Mesothelial cell of epicardium (in vitro differentiated cells): ENCODE data around the gene ASIC4. TPM values are rescaled to one million over a fixed set of nuclear protein-coding genes. Genes with fewer than 3 reads are reported as not detected.

Experiments used
- DNase-seq, 2 experiments: peaks; one replicate each; pipeline ENCODE4 v3.0.0; 2021; ENCODE audit warnings: low spot score in 2 of 2; ENCODE audit not compliant: unreplicated experiment in 2 of 2
- H3K27ac Mint-ChIP-seq: 2 replicates; pipeline ENCODE4 v1.8.0; 2021; ENCODE audit warnings: mixed read lengths
- H3K27me3 Mint-ChIP-seq: 2 replicates; pipeline ENCODE4 v1.8.0; 2021; ENCODE audit warnings: low read depth, mixed read lengths
- H3K36me3 Mint-ChIP-seq: 2 replicates; pipeline ENCODE4 v1.8.0; 2021; ENCODE audit warnings: mixed read lengths
- H3K4me1 Mint-ChIP-seq: 2 replicates; pipeline ENCODE4 v1.8.0; 2021; ENCODE audit warnings: mixed read lengths
- H3K4me3 Mint-ChIP-seq: 2 replicates; pipeline ENCODE4 v1.8.0; 2021; ENCODE audit warnings: mild to moderate bottlenecking, moderate library complexity, mixed read lengths
- H3K9me3 Mint-ChIP-seq: 2 replicates; pipeline ENCODE4 v1.8.0; 2021; ENCODE audit warnings: mixed read lengths
- microRNA-seq: library from miRNA; unstranded; fragments of <30 nt; microRNA quantifications from one replicate; pipeline ENCODE4 v1.2.0, GENCODE V29; 2021; ENCODE audit warnings: inconsistent platforms, mixed read lengths
- total RNA-seq: library from RNA; stranded (reverse); gene quantifications from 3 replicates; pipeline ENCODE4 v1.2.1, GENCODE V29; 2021
- TF ChIP-seq, protein P1 (sequence below): fragments of 200-600 bp; sonication (generic); IDR thresholded peaks from one replicate; pipeline ENCODE4 v1.5.0; 2021; ENCODE audit warnings: antibody characterized with exemption; ENCODE audit not compliant: unreplicated experiment

Gene ASIC4
- total RNA-seq, 1 donor from 2014 or later, result 0.98 TPM

DNA sequence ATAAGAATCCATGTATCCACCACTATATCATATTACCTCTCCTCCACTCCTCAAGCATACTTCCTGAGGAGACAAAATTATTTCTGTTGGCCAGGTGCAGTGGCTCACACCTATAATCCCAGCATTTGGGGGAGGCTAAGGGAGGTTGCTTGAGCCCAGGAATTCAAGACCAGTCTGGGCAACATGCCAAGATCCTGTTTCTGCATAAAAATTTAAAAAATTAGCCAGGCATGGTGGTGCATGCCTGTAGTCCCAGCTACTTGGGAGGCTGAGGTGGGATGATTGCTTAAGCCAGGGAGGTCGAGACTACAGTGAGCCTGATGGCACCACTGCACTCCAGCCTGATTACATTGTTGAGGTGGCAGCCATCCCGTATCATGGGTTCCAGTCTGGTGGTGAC, 67.1 kb downstream of the ASIC4 start:
- H3K4me1 Mint-ChIP-seq, result peaks cover 24% of the 10 kb centered on the region
- H3K9me3 Mint-ChIP-seq, result no peaks in the 10 kb centered on the region
- H3K36me3 Mint-ChIP-seq, result no peaks in the 10 kb centered on the region
- no peaks in the 10 kb centered on the region for H3K27me3 Mint-ChIP-seq
- DNase-seq, result no peak
- H3K27ac Mint-ChIP-seq, result no peak overlapping the region
- no peak overlapping the region for H3K4me3 Mint-ChIP-seq
- TF ChIP-seq, protein P1, sequence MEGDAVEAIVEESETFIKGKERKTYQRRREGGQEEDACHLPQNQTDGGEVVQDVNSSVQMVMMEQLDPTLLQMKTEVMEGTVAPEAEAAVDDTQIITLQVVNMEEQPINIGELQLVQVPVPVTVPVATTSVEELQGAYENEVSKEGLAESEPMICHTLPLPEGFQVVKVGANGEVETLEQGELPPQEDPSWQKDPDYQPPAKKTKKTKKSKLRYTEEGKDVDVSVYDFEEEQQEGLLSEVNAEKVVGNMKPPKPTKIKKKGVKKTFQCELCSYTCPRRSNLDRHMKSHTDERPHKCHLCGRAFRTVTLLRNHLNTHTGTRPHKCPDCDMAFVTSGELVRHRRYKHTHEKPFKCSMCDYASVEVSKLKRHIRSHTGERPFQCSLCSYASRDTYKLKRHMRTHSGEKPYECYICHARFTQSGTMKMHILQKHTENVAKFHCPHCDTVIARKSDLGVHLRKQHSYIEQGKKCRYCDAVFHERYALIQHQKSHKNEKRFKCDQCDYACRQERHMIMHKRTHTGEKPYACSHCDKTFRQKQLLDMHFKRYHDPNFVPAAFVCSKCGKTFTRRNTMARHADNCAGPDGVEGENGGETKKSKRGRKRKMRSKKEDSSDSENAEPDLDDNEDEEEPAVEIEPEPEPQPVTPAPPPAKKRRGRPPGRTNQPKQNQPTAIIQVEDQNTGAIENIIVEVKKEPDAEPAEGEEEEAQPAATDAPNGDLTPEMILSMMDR, result no peak

Small RNAs within 50 kb of the gene (microRNA-seq; reads per million reads assigned to microRNA genes)
- not detected for gene MIR3132

Other genes starting within 250 kb of the ASIC4 start
- 39.7 to 47.8 TPM (median 43.4 TPM) in 3 replicates for gene DNAJB2, start 235.1 kb upstream of the ASIC4 start, total RNA-seq
- gene PTPRN, start 205.1 kb upstream of the ASIC4 start, total RNA-seq, result 0.33 to 0.50 TPM (median 0.38 TPM) in 3 replicates
- not detected in 3 replicates for gene RESP18, start 181.7 kb upstream of the ASIC4 start, total RNA-seq
- gene DNPEP, start 126.6 kb upstream of the ASIC4 start, total RNA-seq, result 73.2 to 85.1 TPM (median 77.1 TPM) in 3 replicates
- 33.0 to 38.5 TPM (median 37.0 TPM) in 3 replicates for gene DES, start 96.1 kb upstream of the ASIC4 start, total RNA-seq
- gene SPEG, start 79.6 kb upstream of the ASIC4 start, total RNA-seq, result 95.4 to 97.7 TPM (median 97.7 TPM) in 3 replicates
- gene GMPPA, start 15.6 kb upstream of the ASIC4 start, total RNA-seq, result 34.5 to 37.3 TPM (median 36.0 TPM) in 3 replicates
- 78.1 to 81.0 TPM (median 78.5 TPM) in 3 replicates for gene CHPF, start 29.3 kb downstream of the ASIC4 start, total RNA-seq
- 3.6 to 4.0 TPM (median 3.7 TPM) in 3 replicates for gene TMEM198, start 29.5 kb downstream of the ASIC4 start, total RNA-seq
- gene OBSL1, start 57.1 kb downstream of the ASIC4 start, total RNA-seq, result 307 to 319 TPM (median 316 TPM) in 3 replicates
- gene INHA, start 57.8 kb downstream of the ASIC4 start, total RNA-seq, result 3.0 to 3.7 TPM (median 3.6 TPM) in 3 replicates
- gene STK11IP, start 83.4 kb downstream of the ASIC4 start, total RNA-seq, result 39.8 to 47.7 TPM (median 41.0 TPM) in 3 replicates
- 23.6 to 25.7 TPM (median 25.7 TPM) in 3 replicates for gene SLC4A3, start 113.1 kb downstream of the ASIC4 start, total RNA-seq